Measurements from ENCODE around the gene NEMP1.
"Not testable (repeated sequence)": the region's sequence is repeated elsewhere in the genome, so short reads cannot be mapped to it uniquely, and the experiment has no call there.

NEMP1 gene

GRCh38 chr12:57027805-57028153 is 50.8 kb downstream of the NEMP1 start:
- TF ChIP-seq CTCF (conservative IDR thresholded peaks at IDR 0.05; ENCODE audit: low read length): no peak
- TF ChIP-seq EZH2phosphoT487 (IDR thresholded peaks at IDR 0.05; ENCODE audit: borderline replicate concordance): no peak
- no peaks in the 10 kb centered on the region for H3F3A ChIP-seq (ENCODE audit: low read depth)
- H2AFZ ChIP-seq (ENCODE audit: low read length): no peak overlapping the region
- H4K20me1 ChIP-seq (ENCODE audit: insufficient read depth, low read length, poor library complexity, severe bottlenecking): no peaks in the 10 kb centered on the region
- H3K9me3 ChIP-seq (ENCODE audit: insufficient read depth, low read depth, low read length): no peaks in the 10 kb centered on the region
- no peaks in the 10 kb centered on the region for H3K27me3 ChIP-seq (ENCODE audit: insufficient read depth, low read length, poor library complexity, severe bottlenecking)
- H3K36me3 ChIP-seq (ENCODE audit: insufficient read depth, low read length): no peaks in the 10 kb centered on the region
- no peak overlapping the region for H3K4me3 ChIP-seq (ENCODE audit: low read length, poor library complexity, severe bottlenecking)
- no peak overlapping the region for H3K4me2 ChIP-seq (ENCODE audit: low read depth, low read length, poor library complexity, severe bottlenecking)
- H3K4me1 ChIP-seq (ENCODE audit: insufficient read depth, low read length, poor library complexity, severe bottlenecking): peaks cover 37% of the 10 kb centered on the region
- no peaks in the 10 kb centered on the region for H3K9me2 ChIP-seq (replicated peaks; ENCODE audit: low read depth, low read length)
- H3K79me2 ChIP-seq (ENCODE audit: insufficient read depth, low read length): no peaks in the 10 kb centered on the region
- peak overlapping the region; percentile 28 for H3K9ac ChIP-seq (ENCODE audit: low read depth, low read length, poor library complexity, severe bottlenecking)

- Histone ChIP-seq H2AFZ (ENCODE audit: low read length) (peak overlapping the region; percentile 41; the same call in 1 of the 2 replicates), H3F3A (ENCODE audit: low read depth) (no peaks in the 10 kb centered on the region), H3K4me2 (ENCODE audit: low read depth, low read length, poor library complexity, severe bottlenecking) (no peak overlapping the region), H3K4me1 (ENCODE audit: insufficient read depth, low read length, poor library complexity, severe bottlenecking) (peaks cover 37% of the 10 kb centered on the region), H3K9ac (ENCODE audit: low read depth, low read length, poor library complexity, severe bottlenecking) (peak overlapping the region; percentile 28), H3K9me3 (ENCODE audit: insufficient read depth, low read depth, low read length) (no peaks in the 10 kb centered on the region), H3K79me2 (ENCODE audit: insufficient read depth, low read length) (no peaks in the 10 kb centered on the region), H3K9me2 (replicated peaks; ENCODE audit: low read depth, low read length) (no peaks in the 10 kb centered on the region), H4K20me1 (ENCODE audit: insufficient read depth, low read length, poor library complexity, severe bottlenecking) (no peaks in the 10 kb centered on the region), H3K4me3 (ENCODE audit: low read length, poor library complexity, severe bottlenecking) (no peak overlapping the region), H3K36me3 (ENCODE audit: insufficient read depth, low read length) (no peaks in the 10 kb centered on the region), H3K27me3 (ENCODE audit: insufficient read depth, low read length, poor library complexity, severe bottlenecking) (no peaks in the 10 kb centered on the region)
- TF ChIP-seq EZH2phosphoT487 (IDR thresholded peaks at IDR 0.05; ENCODE audit: borderline replicate concordance): no peak
- no peak for TF ChIP-seq CTCF (conservative IDR thresholded peaks at IDR 0.05; ENCODE audit: low read length)
Observed at GRCh38 chr12:57027011-57027804, 51.4 kb downstream of the NEMP1 start.

GRCh38 chr12:57025196-57025595 is 53.4 kb downstream of the NEMP1 start:
- Histone ChIP-seq H3K27me3 (ENCODE audit: insufficient read depth, low read length, poor library complexity, severe bottlenecking) (no peaks in the 10 kb centered on the region), H2AFZ (ENCODE audit: low read length) (no peak overlapping the region), H3K79me2 (ENCODE audit: insufficient read depth, low read length) (no peaks in the 10 kb centered on the region), H3K9me2 (replicated peaks; ENCODE audit: low read depth, low read length) (no peaks in the 10 kb centered on the region), H3K36me3 (ENCODE audit: insufficient read depth, low read length) (no peaks in the 10 kb centered on the region), H3K9me3 (ENCODE audit: insufficient read depth, low read depth, low read length) (no peaks in the 10 kb centered on the region), H3K4me1 (ENCODE audit: insufficient read depth, low read length, poor library complexity, severe bottlenecking) (peaks cover 20% of the 10 kb centered on the region), H3K9ac (ENCODE audit: low read depth, low read length, poor library complexity, severe bottlenecking) (no peak overlapping the region), H3F3A (ENCODE audit: low read depth) (no peaks in the 10 kb centered on the region), H4K20me1 (ENCODE audit: insufficient read depth, low read length, poor library complexity, severe bottlenecking) (no peaks in the 10 kb centered on the region), H3K4me2 (ENCODE audit: low read depth, low read length, poor library complexity, severe bottlenecking) (no peak overlapping the region), H3K4me3 (ENCODE audit: low read length, poor library complexity, severe bottlenecking) (no peak overlapping the region)
- TF ChIP-seq CTCF (conservative IDR thresholded peaks at IDR 0.05; ENCODE audit: low read length) (no peak), EZH2phosphoT487 (IDR thresholded peaks at IDR 0.05; ENCODE audit: borderline replicate concordance) (no peak)

GRCh38 chr12:57022324-57022723 is 56.3 kb downstream of the NEMP1 start:
- not testable (repeated sequence) for H3K79me2 ChIP-seq (ENCODE audit: insufficient read depth, low read length)

More at GRCh38 chr12:57022324-57022723, 56.3 kb downstream of the NEMP1 start:
- not testable (repeated sequence) for H3K9ac ChIP-seq (ENCODE audit: low read depth, low read length, poor library complexity, severe bottlenecking); H3K27me3 ChIP-seq (ENCODE audit: insufficient read depth, low read length, poor library complexity, severe bottlenecking); H3K36me3 ChIP-seq (ENCODE audit: insufficient read depth, low read length); H3K4me2 ChIP-seq (ENCODE audit: low read depth, low read length, poor library complexity, severe bottlenecking); H3F3A ChIP-seq (ENCODE audit: low read depth); H3K4me1 ChIP-seq (ENCODE audit: insufficient read depth, low read length, poor library complexity, severe bottlenecking); H2AFZ ChIP-seq (ENCODE audit: low read length); H3K4me3 ChIP-seq (ENCODE audit: low read length, poor library complexity, severe bottlenecking); H3K9me2 ChIP-seq (replicated peaks; ENCODE audit: low read depth, low read length); H4K20me1 ChIP-seq (ENCODE audit: insufficient read depth, low read length, poor library complexity, severe bottlenecking); H3K9me3 ChIP-seq (ENCODE audit: insufficient read depth, low read depth, low read length)
